Pancreas (tissue), 10 donors: ENCODE data around the gene LIF. TPM values are rescaled to one million over a fixed set of nuclear protein-coding genes. Genes with fewer than 3 reads are reported as not detected.

Experiments used
- ATAC-seq, 4 donors: fragments of 200-7000 bp; cut with Tn5 transposase; one replicate each; pipeline versions ENCODE4 v1.8.0 to v1.9.1; 2020; ENCODE audit warnings: mild to moderate bottlenecking in 4 of 4, moderate library complexity in 4 of 4
- DNase-seq, 6 donors: peaks; one replicate each; pipeline ENCODE4 v3.0.0-alpha.2; 2020
- FAIRE-seq: peaks from 2 replicates; lab custom pipeline; 2012; peaks lifted over from hg19 to GRCh38; lab: Jason Lieb, UNC
- H3K27ac ChIP-seq, 4 donors: fragments of 200-600 bp; sonication (generic); 1 replicate in 3 of 4; 2 replicates in 1 of 4; pipeline versions ENCODE4 v1.5.0 to v1.8.0; 2020
- H3K27me3 ChIP-seq, 4 donors: fragments of 200-600 bp; one replicate each; pipeline ENCODE4 v1.8.0; 2021
- H3K36me3 ChIP-seq, 3 donors: fragments of 200-600 bp; sonication (generic) in 1 of 3; one replicate each; pipeline versions ENCODE4 v1.5.0 to v1.8.0; 2020 to 2021
- H3K4me1 ChIP-seq, 3 donors: fragments of 200-600 bp; one replicate each; pipeline ENCODE4 v1.8.0; 2021
- H3K4me3 ChIP-seq, 4 donors: fragments of 200-600 bp; sonication (generic) in 2 of 4; one replicate each; pipeline versions ENCODE4 v1.5.0 to v1.8.0; 2020 to 2021
- H3K9me3 ChIP-seq, 4 donors: fragments of 200-600 bp; one replicate each; pipeline ENCODE4 v1.8.0; 2021
- WGBS, 2 donors: extraction: QIAGEN DNeasy Blood & Tissue Kit; methylation state at CpG; one replicate each; pipeline ENCODE4 v1.1.7; 2013; 5-methylcytosine and 5-hydroxymethylcytosine counted together
- intact Hi-C, 3 donors: fragments of 100-400 bp; cut with DNase I; formaldehyde crosslinking; loops; one replicate each; pipeline versions ENCODE4 v1.11.1 to v1.14.2; 2022
- polyA plus RNA-seq, 2 donors: library from polyadenylated mRNA; stranded (reverse); fragments of 200-250 nt; gene quantifications; one replicate each; pipeline ENCODE4 v1.2.3, GENCODE V29; 2013
- total RNA-seq, 6 donors: library from RNA; stranded (reverse); fragmentation: NEBNext Ultra II Directional in 4 of 6; extraction: Animal tissue kit (Norgen Biotek cat#: 25700) in 4 of 6; gene quantifications; one replicate each; pipeline versions ENCODE4 v1.2.1 to v1.2.4, GENCODE V29; 2021 to 2023
- TF ChIP-seq, protein P1 (sequence below), 4 donors: fragments of 200-600 bp; sonication (generic) in 3 of 4; IDR thresholded peaks; one replicate each; pipeline versions ENCODE4 v1.5.0 to v1.8.0; 2021; ENCODE audit warnings: antibody characterized with exemption in 4 of 4
- donor health status: healthy with polysubstance abuse.
- donor health status: DM: no; HTN: no; CAD: no; lungs with moderate emphysema.
- donor health status: DM: no; HTN: no; CAD: no.
- donor health status: control.
- donor health status: control.
- donor health status: Bipolar disorder and iron deficiency.
- donor health status: DM: yes; HTN: yes; CAD: no.
- donor health status: DM: no; HTN: no; CAD: no.
- donor health status: DM: no; HTN: no; CAD: no.
- donor health status: DM: yes; HTN: yes; CAD: no.

LIF gene
- total and polyA plus RNA-seq, 8 donors: 0.32 to 5.8 (median 2.3) TPM

DNA sequence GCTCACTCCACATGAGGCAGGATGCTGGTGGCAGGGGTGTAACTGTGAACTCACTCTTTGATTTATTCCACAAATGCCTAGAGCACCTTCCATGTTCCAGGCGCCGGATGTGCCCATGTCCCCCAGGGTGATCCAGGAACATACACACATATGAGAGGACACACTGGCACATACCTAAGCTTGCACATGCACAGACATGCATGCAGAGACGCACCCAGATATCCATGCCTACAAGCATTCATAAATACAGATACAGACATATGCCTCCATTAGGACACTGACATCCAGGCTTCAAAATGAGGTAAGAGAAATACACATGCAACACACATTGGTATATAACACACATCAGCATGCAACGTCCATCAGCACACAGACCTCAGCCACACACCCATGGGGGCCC, 15.6 kb upstream of the LIF start:
- Histone ChIP-seq H3K9me3 (no peaks in the 10 kb centered on the region), H3K27me3 (no peaks in the 10 kb centered on the region), H3K4me3 (no peak overlapping the region), H3K4me1 (no peaks in the 10 kb centered on the region), H3K36me3 (no peaks in the 10 kb centered on the region), H3K27ac (no peak overlapping the region)
- intact Hi-C loops: loop anchor here in 2 of 3 donors (5.0 kb wide), 1 partner anchor 125 kb away; the partner anchor contains the start of gene RNF215 (in 2 of the 2)
- ATAC-seq: no peak
- TF ChIP-seq, protein P1, sequence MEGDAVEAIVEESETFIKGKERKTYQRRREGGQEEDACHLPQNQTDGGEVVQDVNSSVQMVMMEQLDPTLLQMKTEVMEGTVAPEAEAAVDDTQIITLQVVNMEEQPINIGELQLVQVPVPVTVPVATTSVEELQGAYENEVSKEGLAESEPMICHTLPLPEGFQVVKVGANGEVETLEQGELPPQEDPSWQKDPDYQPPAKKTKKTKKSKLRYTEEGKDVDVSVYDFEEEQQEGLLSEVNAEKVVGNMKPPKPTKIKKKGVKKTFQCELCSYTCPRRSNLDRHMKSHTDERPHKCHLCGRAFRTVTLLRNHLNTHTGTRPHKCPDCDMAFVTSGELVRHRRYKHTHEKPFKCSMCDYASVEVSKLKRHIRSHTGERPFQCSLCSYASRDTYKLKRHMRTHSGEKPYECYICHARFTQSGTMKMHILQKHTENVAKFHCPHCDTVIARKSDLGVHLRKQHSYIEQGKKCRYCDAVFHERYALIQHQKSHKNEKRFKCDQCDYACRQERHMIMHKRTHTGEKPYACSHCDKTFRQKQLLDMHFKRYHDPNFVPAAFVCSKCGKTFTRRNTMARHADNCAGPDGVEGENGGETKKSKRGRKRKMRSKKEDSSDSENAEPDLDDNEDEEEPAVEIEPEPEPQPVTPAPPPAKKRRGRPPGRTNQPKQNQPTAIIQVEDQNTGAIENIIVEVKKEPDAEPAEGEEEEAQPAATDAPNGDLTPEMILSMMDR (IDR thresholded peaks at IDR 0.05): no peak
- peak in 1 of 6 donors; percentile 14 for DNase-seq
- 75 to 81% methylated on average over 4 of the region's 4 CpGs for WGBS, 2 donors
- FAIRE-seq: no peak

DNA sequence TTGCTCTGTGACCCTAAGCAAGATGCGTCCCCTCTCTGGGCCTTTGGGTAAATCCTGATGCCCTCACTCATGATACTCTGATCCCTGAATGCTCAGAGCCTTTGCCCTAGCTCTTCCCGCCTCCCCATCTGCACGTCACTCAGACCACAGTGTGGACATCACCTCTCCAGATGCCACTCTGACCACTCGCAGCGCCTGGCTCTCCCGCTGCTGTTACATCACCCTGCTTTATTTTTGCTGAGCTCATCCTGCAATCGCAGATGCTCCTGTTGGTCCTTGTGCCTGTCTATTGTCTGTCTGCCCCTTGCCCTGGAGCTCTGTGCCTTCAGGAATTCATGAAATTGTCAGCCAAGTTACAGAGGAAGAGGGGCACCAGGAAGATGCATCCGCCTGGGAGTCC, 14.6 kb upstream of the LIF start:
- Histone ChIP-seq H3K36me3 (no peaks in the 10 kb centered on the region), H3K27ac (no peak overlapping the region), H3K4me3 (no peak overlapping the region), H3K4me1 (peaks cover 0 to 3% (median 0%) of the 10 kb centered on the region in 3 donors), H3K9me3 (no peaks in the 10 kb centered on the region), H3K27me3 (no peaks in the 10 kb centered on the region)
- DNase-seq: peak in 1 of 6 donors; percentile 16
- ATAC-seq: no peak
- intact Hi-C loops: loop anchor here in 2 of 3 donors (5.0 kb wide), 1 partner anchor 126 kb away; the partner anchor contains the start of gene RNF215 (in 2 of the 2)
- TF ChIP-seq, protein P1 (IDR thresholded peaks at IDR 0.05): no peak
- 70 to 85% methylated on average over 8 of the region's 8 CpGs for WGBS, 2 donors
- FAIRE-seq: no peak

DNA sequence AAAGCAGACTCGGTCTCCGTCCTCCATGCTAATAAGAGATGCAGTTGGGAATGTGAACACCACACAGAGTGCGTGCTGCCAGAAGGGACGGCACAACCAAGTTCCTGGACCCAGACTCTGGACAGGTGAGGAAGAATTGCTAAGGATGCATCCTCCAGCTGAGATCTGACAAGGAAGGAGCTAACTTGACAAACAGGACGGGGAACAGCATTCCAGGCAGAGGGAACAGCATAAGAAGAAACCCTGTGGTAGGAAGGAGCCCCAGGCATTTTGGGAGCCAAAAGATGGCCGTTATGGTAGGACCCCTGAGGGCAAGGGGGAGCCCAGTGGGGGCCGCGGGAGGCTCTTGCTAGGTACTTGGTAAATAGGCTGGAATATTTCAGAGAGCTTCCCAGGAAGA, 14.1 kb upstream of the LIF start:
- Histone ChIP-seq H3K4me1 (peaks cover 0 to 4% (median 0%) of the 10 kb centered on the region in 3 donors), H3K4me3 (no peak overlapping the region), H3K9me3 (no peaks in the 10 kb centered on the region), H3K36me3 (no peaks in the 10 kb centered on the region), H3K27ac (no peak overlapping the region), H3K27me3 (no peaks in the 10 kb centered on the region)
- intact Hi-C loops: loop anchor here in 2 of 3 donors (5.0 kb wide), 1 partner anchor 127 kb away; the partner anchor contains the start of gene RNF215 (in 2 of the 2)
- WGBS, 2 donors: 72 to 78% methylated on average over 8 of the region's 8 CpGs
- ATAC-seq (no peak), DNase-seq (peak in 1 of 6 donors; percentile 16), FAIRE-seq (no peak)
- TF ChIP-seq, protein P1 (IDR thresholded peaks at IDR 0.05): no peak

DNA sequence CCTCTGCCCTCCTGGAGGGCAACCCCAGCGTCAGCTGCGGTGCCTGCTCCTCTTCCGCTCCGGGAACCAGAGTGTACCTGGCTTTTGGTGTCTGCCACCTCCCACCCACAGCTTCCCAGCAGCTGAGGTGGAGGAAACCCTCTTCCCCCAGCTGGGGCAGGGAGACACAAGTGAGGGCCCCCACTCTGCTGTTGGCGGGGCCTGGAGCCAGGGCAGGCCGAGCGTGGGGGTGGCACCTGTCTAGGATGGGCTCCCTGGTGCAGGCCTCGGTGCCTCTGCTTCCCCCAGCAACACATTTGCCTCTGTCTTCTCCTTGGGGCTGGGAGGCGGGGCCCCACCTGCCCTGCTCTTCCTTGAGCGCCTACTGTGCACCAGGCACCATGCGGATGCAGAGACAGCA, 13.7 kb upstream of the LIF start:
- intact Hi-C loops: loop anchor here in 2 of 3 donors (5.0 kb wide), 1 partner anchor 127 kb away; the partner anchor contains the start of gene RNF215 (in 2 of the 2)
- TF ChIP-seq, protein P1 (IDR thresholded peaks at IDR 0.05): no peak
- Histone ChIP-seq H3K27ac (no peak overlapping the region), H3K4me3 (no peak overlapping the region), H3K9me3 (no peaks in the 10 kb centered on the region), H3K27me3 (no peaks in the 10 kb centered on the region), H3K4me1 (peaks cover 0 to 4% (median 0%) of the 10 kb centered on the region in 3 donors), H3K36me3 (no peaks in the 10 kb centered on the region)
- FAIRE-seq: no peak
- WGBS, 2 donors: 81 to 82% methylated on average over 11 of the region's 11 CpGs
- ATAC-seq: no peak
- DNase-seq: peak in 1 of 6 donors; percentile 39

DNA sequence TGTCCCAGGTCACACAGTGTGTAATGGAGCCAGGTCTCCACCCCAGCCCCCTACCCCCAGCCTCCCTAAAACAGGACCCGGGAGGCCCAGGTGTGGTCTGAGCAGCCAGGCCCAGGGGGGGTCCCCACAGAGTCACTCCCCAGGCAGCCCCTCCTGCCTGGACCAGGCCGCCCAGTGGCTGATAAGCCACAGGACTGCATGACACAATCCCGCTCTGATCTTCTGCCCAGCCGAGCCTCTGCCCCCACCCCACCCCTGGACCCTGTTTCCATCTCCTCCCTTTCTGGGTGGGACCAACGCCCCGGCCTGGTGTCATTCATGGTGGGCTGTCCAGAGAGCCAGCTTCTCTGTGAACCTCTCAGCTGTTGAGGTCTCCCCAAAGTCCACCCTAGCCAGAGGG, 7.8 kb upstream of the LIF start:
- Histone ChIP-seq H3K27ac (peak overlapping the region in 1 of 4 donors; percentile 63), H3K4me1 (peaks cover 0 to 4% (median 0%) of the 10 kb centered on the region in 3 donors), H3K4me3 (no peak overlapping the region), H3K27me3 (no peaks in the 10 kb centered on the region), H3K36me3 (no peaks in the 10 kb centered on the region), H3K9me3 (no peaks in the 10 kb centered on the region)
- WGBS, 2 donors: 70 to 71% methylated on average over 4 to 6 of the region's 6 CpGs
- ATAC-seq: no peak
- intact Hi-C loops: loop anchor here in 1 of 3 donors (5.0 kb wide), 1 partner anchor 147 kb away; no protein-coding TSS in a partner anchor
- FAIRE-seq: no peak
- peak in 1 of 6 donors; percentile 52 for DNase-seq
- TF ChIP-seq, protein P1 (IDR thresholded peaks at IDR 0.05): no peak
